Measurements from ENCODE around the gene VTI1A. TPM values are rescaled to one million over a fixed set of nuclear protein-coding genes. Genes with fewer than 3 reads are reported as not detected.

VTI1A gene
- polyA plus RNA-seq, 2 of the 4 experiments (the other 2 are of a cell fraction), result 17.0 to 25.3 TPM

DNA sequence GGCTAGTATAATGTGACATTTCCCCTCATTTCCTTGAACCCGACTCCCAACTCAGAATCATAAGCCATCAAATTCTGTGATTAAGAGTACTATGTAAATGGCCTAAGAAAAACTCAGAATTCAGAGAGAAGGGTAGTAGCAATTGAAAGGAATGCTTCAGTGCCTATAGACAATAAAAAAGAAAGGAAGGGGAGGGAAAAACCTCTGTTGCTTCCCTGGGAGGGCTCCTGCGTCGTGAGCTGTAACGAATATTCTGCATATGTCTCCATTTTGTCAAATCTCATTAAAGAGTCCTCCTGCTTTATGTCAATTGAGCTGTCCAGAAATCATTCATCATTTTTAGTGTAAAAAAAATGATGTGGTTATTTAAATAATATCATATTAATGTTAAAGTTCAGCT, 223.0 kb downstream of the VTI1A start:
- CTCF ChIA-PET, result interaction anchor here (0.9 kb wide), 1 partner anchor 27 kb away, joined by 3 read pairs; no protein-coding TSS in a partner anchor
- no peak for DNase-seq (ENCODE audit: low read depth in 1 of 2, low spot score in 1 of 2)
- Histone ChIP-seq H3K27ac (no peak overlapping the region), H3K9me3 (no peaks in the 10 kb centered on the region), H3K4me3 (no peak overlapping the region), H3K4me1 (peaks cover 29% of the 10 kb centered on the region), H3K4me2 (no peak overlapping the region)
- no peak for ATAC-seq
- no peak for FAIRE-seq
- TF ChIP-seq PHF8 (IDR thresholded peaks at IDR 0.05; ENCODE audit: borderline replicate concordance, low read depth) (no peak), RARB (CRISPR knock-in tag; IDR thresholded peaks at IDR 0.05) (no peak), REST (IDR thresholded peaks at IDR 0.05) (no peak), FOSL2 (IDR thresholded peaks at IDR 0.05) (no peak), FOSL2 (CRISPR knock-in tag; IDR thresholded peaks at IDR 0.05) (no peak), NR3C1 (IDR thresholded peaks at IDR 0.05) (no peak), KDM5A (IDR thresholded peaks at IDR 0.05) (no peak)
- POLR2A ChIA-PET, result no interaction called here
- WGBS (ENCODE audit: missing lambda C conversion rate), result 91% methylated on average over 4 of the region's 4 CpGs

DNA sequence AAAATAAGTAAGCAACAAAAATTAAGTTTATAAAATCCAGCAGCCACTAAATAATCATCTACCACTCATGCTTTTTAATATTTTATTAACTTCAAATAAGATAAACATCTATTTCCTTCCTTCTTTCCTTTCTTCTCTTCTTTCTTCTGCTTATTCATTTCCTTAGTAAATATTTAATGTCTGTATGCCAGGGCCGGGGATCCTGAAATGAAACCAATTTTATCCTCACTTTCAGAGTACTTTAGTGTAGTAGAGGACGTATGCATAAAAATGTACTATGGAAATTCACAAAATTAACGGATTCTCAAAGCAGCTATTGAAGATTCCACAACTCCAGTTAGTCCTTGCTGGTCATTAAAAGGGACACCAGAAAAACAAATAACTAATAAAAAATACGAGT, 224.7 kb downstream of the VTI1A start:
- FAIRE-seq (peak; percentile 7), DNase-seq (ENCODE audit: low read depth in 1 of 2, low spot score in 1 of 2) (no peak), ATAC-seq (no peak)
- Histone ChIP-seq H3K4me3 (no peak overlapping the region), H3K27ac (no peak overlapping the region; a peak in 1 of 6 replicates), H3K9me3 (no peaks in the 10 kb centered on the region), H3K4me1 (peaks cover 25% of the 10 kb centered on the region), H3K4me2 (peak overlapping the region; percentile 52)
- ChIA-PET POLR2A (no interaction called here), CTCF (no interaction called here)
- 37% methylated on average over 4 of the region's 4 CpGs for WGBS (ENCODE audit: missing lambda C conversion rate)
- TF ChIP-seq SREBF2 (IDR thresholded peaks at IDR 0.05) (no peak), ZFP36 (IDR thresholded peaks at IDR 0.05; ENCODE audit: borderline replicate concordance, partially characterized antibody) (no peak), EHMT2 (IDR thresholded peaks at IDR 0.05; ENCODE audit: low read depth) (no peak), MAFK (IDR thresholded peaks at IDR 0.05; ENCODE audit: partially characterized antibody) (no peak), EP300 (IDR thresholded peaks at IDR 0.05) (no peak), HMGXB4 (CRISPR knock-in tag; IDR thresholded peaks at IDR 0.05; ENCODE audit: borderline replicate concordance) (no peak), MYC (IDR thresholded peaks at IDR 0.05; ENCODE audit: borderline replicate concordance, low read length) (no peak), FOXS1 (CRISPR knock-in tag; IDR thresholded peaks at IDR 0.05) (no peak), CHD4 (IDR thresholded peaks at IDR 0.05; ENCODE audit: borderline replicate concordance) (no peak)
- TF ChIP-seq, protein P1, sequence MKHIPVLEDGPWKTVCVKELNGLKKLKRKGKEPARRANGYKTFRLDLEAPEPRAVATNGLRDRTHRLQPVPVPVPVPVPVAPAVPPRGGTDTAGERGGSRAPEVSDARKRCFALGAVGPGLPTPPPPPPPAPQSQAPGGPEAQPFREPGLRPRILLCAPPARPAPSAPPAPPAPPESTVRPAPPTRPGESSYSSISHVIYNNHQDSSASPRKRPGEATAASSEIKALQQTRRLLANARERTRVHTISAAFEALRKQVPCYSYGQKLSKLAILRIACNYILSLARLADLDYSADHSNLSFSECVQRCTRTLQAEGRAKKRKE (CRISPR knock-in tag; IDR thresholded peaks at IDR 0.05; ENCODE audit: low read depth), result no peak

GRCh38 chr10:112672706-112673105, 225.7 kb downstream of the VTI1A start:
- TF ChIP-seq, protein P1 (CRISPR knock-in tag; IDR thresholded peaks at IDR 0.05; ENCODE audit: low read depth), result no peak
- TF ChIP-seq RFX5 (IDR thresholded peaks at IDR 0.05) (no peak), RNF2 (IDR thresholded peaks at IDR 0.05; ENCODE audit: borderline replicate concordance, low read depth) (no peak)
- TF ChIP-seq, protein P2, sequence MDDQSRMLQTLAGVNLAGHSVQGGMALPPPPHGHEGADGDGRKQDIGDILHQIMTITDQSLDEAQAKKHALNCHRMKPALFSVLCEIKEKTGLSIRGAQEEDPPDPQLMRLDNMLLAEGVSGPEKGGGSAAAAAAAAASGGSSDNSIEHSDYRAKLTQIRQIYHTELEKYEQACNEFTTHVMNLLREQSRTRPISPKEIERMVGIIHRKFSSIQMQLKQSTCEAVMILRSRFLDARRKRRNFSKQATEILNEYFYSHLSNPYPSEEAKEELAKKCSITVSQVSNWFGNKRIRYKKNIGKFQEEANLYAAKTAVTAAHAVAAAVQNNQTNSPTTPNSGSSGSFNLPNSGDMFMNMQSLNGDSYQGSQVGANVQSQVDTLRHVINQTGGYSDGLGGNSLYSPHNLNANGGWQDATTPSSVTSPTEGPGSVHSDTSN (IDR thresholded peaks at IDR 0.05), result no peak
- TF ChIP-seq, protein P3, sequence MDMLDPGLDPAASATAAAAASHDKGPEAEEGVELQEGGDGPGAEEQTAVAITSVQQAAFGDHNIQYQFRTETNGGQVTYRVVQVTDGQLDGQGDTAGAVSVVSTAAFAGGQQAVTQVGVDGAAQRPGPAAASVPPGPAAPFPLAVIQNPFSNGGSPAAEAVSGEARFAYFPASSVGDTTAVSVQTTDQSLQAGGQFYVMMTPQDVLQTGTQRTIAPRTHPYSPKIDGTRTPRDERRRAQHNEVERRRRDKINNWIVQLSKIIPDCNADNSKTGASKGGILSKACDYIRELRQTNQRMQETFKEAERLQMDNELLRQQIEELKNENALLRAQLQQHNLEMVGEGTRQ (IDR thresholded peaks at IDR 0.05), result no peak
- peak overlapping the region; percentile 52; the same call in 2 of the 3 replicates for H3K4me2 ChIP-seq
- peak overlapping the region in 1 of 2 experiments; percentile 2; a peak in 1 of 6 replicates for H3K27ac ChIP-seq
- peaks cover 25% of the 10 kb centered on the region for H3K4me1 ChIP-seq
- FAIRE-seq, result no peak
- WGBS (ENCODE audit: missing lambda C conversion rate), result 79% methylated on average over 5 of the region's 5 CpGs
- ATAC-seq, result no peak
- H3K9me3 ChIP-seq, result no peaks in the 10 kb centered on the region
- ChIA-PET CTCF (interaction anchor here (1.6 kb wide), 1 partner anchor 17 kb away, joined by 3 read pairs; no protein-coding TSS in a partner anchor), POLR2A (no interaction called here)
- no peak overlapping the region for H3K4me3 ChIP-seq
- DNase-seq (ENCODE audit: low read depth in 1 of 2, low spot score in 1 of 2), result no peak

Data from A549 (cell line).